Measurements from ENCODE around the gene RIPK4. TPM values are rescaled to one million over a fixed set of nuclear protein-coding genes. Genes with fewer than 3 reads are reported as not detected.
"Not testable (repeated sequence)": the region's sequence is repeated elsewhere in the genome, so short reads cannot be mapped to it uniquely, and the experiment has no call there.

Gene RIPK4
- total and polyA plus RNA-seq, 9 donors: 0.16 to 1.8 (median 0.31) TPM

GRCh38 chr21:41796476-41797080 lies 29.7 kb upstream of the RIPK4 start:
- peaks cover 10% of the 10 kb centered on the region for H3K9me3 ChIP-seq (replicated peaks; ENCODE audit: control insufficient read depth, low read depth, low read length)
- no peak overlapping the region for H3K4me3 ChIP-seq (ENCODE audit: low read length)
- no peaks in the 10 kb centered on the region for H3K27me3 ChIP-seq (ENCODE audit: control insufficient read depth, insufficient read depth, low read length)
- peaks cover 26% of the 10 kb centered on the region for H3K36me3 ChIP-seq (ENCODE audit: control insufficient read depth, insufficient read depth, low read length)
- no peak for DNase-seq
- 92% methylated on average over 10 of the region's 14 CpGs for WGBS (ENCODE audit: insufficient coverage)
- no peak overlapping the region for H3K27ac ChIP-seq (ENCODE audit: low read length)
- peaks cover 5% of the 10 kb centered on the region for H3K4me1 ChIP-seq (ENCODE audit: control insufficient read depth, insufficient read depth, low read length)

GRCh38 chr21:41795726-41796125 lies 28.9 kb upstream of the RIPK4 start:
- H3K4me3 ChIP-seq (ENCODE audit: low read length): no peak overlapping the region
- DNase-seq: no peak
- no peak overlapping the region for H3K27ac ChIP-seq (ENCODE audit: low read length)
- peaks cover 10% of the 10 kb centered on the region for H3K9me3 ChIP-seq (replicated peaks; ENCODE audit: control insufficient read depth, low read depth, low read length)
- H3K27me3 ChIP-seq (ENCODE audit: control insufficient read depth, insufficient read depth, low read length): no peaks in the 10 kb centered on the region
- H3K4me1 ChIP-seq (ENCODE audit: control insufficient read depth, insufficient read depth, low read length): peaks cover 2% of the 10 kb centered on the region
- 42% methylated on average over 2 of the region's 3 CpGs for WGBS (ENCODE audit: insufficient coverage)
- H3K36me3 ChIP-seq (ENCODE audit: control insufficient read depth, insufficient read depth, low read length): peaks cover 18% of the 10 kb centered on the region

- Histone ChIP-seq H3K9me3 (replicated peaks; ENCODE audit: control insufficient read depth, low read depth, low read length) (peaks cover 10% of the 10 kb centered on the region), H3K27ac (ENCODE audit: low read length) (no peak overlapping the region)
- 97% methylated on average over 10 of the region's 10 CpGs for WGBS (ENCODE audit: insufficient coverage)
Measured at GRCh38 chr21:41794600-41794999, 27.7 kb upstream of the RIPK4 start.

GRCh38 chr21:41792711-41793110 lies 25.9 kb upstream of the RIPK4 start:
- Histone ChIP-seq H3K27me3 (ENCODE audit: control insufficient read depth, insufficient read depth, low read length) (peaks cover 3% of the 10 kb centered on the region), H3K9me3 (replicated peaks; ENCODE audit: control insufficient read depth, low read depth, low read length) (peaks cover 10% of the 10 kb centered on the region), H3K27ac (ENCODE audit: low read length) (no peak overlapping the region), H3K4me3 (ENCODE audit: low read length) (no peak overlapping the region), H3K4me1 (ENCODE audit: control insufficient read depth, insufficient read depth, low read length) (no peaks in the 10 kb centered on the region), H3K36me3 (ENCODE audit: control insufficient read depth, insufficient read depth, low read length) (no peaks in the 10 kb centered on the region)
- no peak for DNase-seq
- no CpG with 5 or more reads among the region's 3 CpGs for WGBS (ENCODE audit: insufficient coverage)

More at GRCh38 chr21:41794600-41794999, 27.7 kb upstream of the RIPK4 start:
- Histone ChIP-seq H3K27me3 (ENCODE audit: control insufficient read depth, insufficient read depth, low read length) (no peaks in the 10 kb centered on the region), H3K36me3 (ENCODE audit: control insufficient read depth, insufficient read depth, low read length) (peaks cover 9% of the 10 kb centered on the region), H3K4me1 (ENCODE audit: control insufficient read depth, insufficient read depth, low read length) (no peaks in the 10 kb centered on the region), H3K4me3 (ENCODE audit: low read length) (no peak overlapping the region)
- DNase-seq: no peak

- H3K27ac ChIP-seq (ENCODE audit: low read length): no peak overlapping the region
- DNase-seq: no peak
- peaks cover 24% of the 10 kb centered on the region for H3K27me3 ChIP-seq (ENCODE audit: control insufficient read depth, insufficient read depth, low read length)
- no peaks in the 10 kb centered on the region for H3K9me3 ChIP-seq (replicated peaks; ENCODE audit: control insufficient read depth, low read depth, low read length)
- no peak overlapping the region for H3K4me3 ChIP-seq (ENCODE audit: low read length)
- no peaks in the 10 kb centered on the region for H3K36me3 ChIP-seq (ENCODE audit: control insufficient read depth, insufficient read depth, low read length)
- 11% methylated on average over 4 of the region's 13 CpGs for WGBS (ENCODE audit: insufficient coverage)
- H3K4me1 ChIP-seq (ENCODE audit: control insufficient read depth, insufficient read depth, low read length): no peaks in the 10 kb centered on the region
Measured at GRCh38 chr21:41786509-41786987, 19.7 kb upstream of the RIPK4 start.

- H3K36me3 ChIP-seq (ENCODE audit: control insufficient read depth, insufficient read depth, low read length); H3K4me3 ChIP-seq (ENCODE audit: low read length); H3K27ac ChIP-seq (ENCODE audit: low read length); H3K9me3 ChIP-seq (replicated peaks; ENCODE audit: control insufficient read depth, low read depth, low read length); H3K4me1 ChIP-seq (ENCODE audit: control insufficient read depth, insufficient read depth, low read length); DNase-seq: not testable (repeated sequence)
- WGBS (ENCODE audit: insufficient coverage): 96% methylated on average over 6 of the region's 12 CpGs
- peaks cover 27% of the 10 kb centered on the region for H3K27me3 ChIP-seq (ENCODE audit: control insufficient read depth, insufficient read depth, low read length)
Measured at GRCh38 chr21:41785262-41785661, 18.4 kb upstream of the RIPK4 start.

GRCh38 chr21:41784456-41785102 lies 17.7 kb upstream of the RIPK4 start:
- H3K9me3 ChIP-seq (replicated peaks; ENCODE audit: control insufficient read depth, low read depth, low read length): no peaks in the 10 kb centered on the region
- H3K4me1 ChIP-seq (ENCODE audit: control insufficient read depth, insufficient read depth, low read length): no peaks in the 10 kb centered on the region
- no peak overlapping the region for H3K4me3 ChIP-seq (ENCODE audit: low read length)
- H3K27ac ChIP-seq (ENCODE audit: low read length): no peak overlapping the region
- H3K27me3 ChIP-seq (ENCODE audit: control insufficient read depth, insufficient read depth, low read length): peaks cover 29% of the 10 kb centered on the region
- H3K36me3 ChIP-seq (ENCODE audit: control insufficient read depth, insufficient read depth, low read length): no peaks in the 10 kb centered on the region
- no peak for DNase-seq
- WGBS (ENCODE audit: insufficient coverage): 77% methylated on average over 2 of the region's 15 CpGs

- Histone ChIP-seq H3K27me3 (ENCODE audit: control insufficient read depth, insufficient read depth, low read length) (peaks cover 34% of the 10 kb centered on the region), H3K27ac (ENCODE audit: low read length) (no peak overlapping the region), H3K9me3 (replicated peaks; ENCODE audit: control insufficient read depth, low read depth, low read length) (no peaks in the 10 kb centered on the region), H3K4me1 (ENCODE audit: control insufficient read depth, insufficient read depth, low read length) (peaks cover 6% of the 10 kb centered on the region), H3K4me3 (ENCODE audit: low read length) (no peak overlapping the region), H3K36me3 (ENCODE audit: control insufficient read depth, insufficient read depth, low read length) (no peaks in the 10 kb centered on the region)
- DNase-seq: no peak
- WGBS (ENCODE audit: insufficient coverage): 48% methylated on average over 11 of the region's 18 CpGs
Measured at GRCh38 chr21:41783476-41784180, 16.8 kb upstream of the RIPK4 start.

GRCh38 chr21:41781050-41781410 lies 14.2 kb upstream of the RIPK4 start:
- Histone ChIP-seq H3K4me1 (ENCODE audit: control insufficient read depth, insufficient read depth, low read length) (peaks cover 14% of the 10 kb centered on the region), H3K36me3 (ENCODE audit: control insufficient read depth, insufficient read depth, low read length) (no peaks in the 10 kb centered on the region), H3K27ac (ENCODE audit: low read length) (no peak overlapping the region), H3K9me3 (replicated peaks; ENCODE audit: control insufficient read depth, low read depth, low read length) (no peaks in the 10 kb centered on the region), H3K4me3 (ENCODE audit: low read length) (no peak overlapping the region), H3K27me3 (ENCODE audit: control insufficient read depth, insufficient read depth, low read length) (peaks cover 27% of the 10 kb centered on the region)
- WGBS (ENCODE audit: insufficient coverage): no CpG with 5 or more reads among the region's 2 CpGs
- no peak for DNase-seq

- Histone ChIP-seq H3K4me3 (ENCODE audit: low read length) (no peak overlapping the region), H3K27me3 (ENCODE audit: control insufficient read depth, insufficient read depth, low read length) (peaks cover 27% of the 10 kb centered on the region), H3K27ac (ENCODE audit: low read length) (no peak overlapping the region), H3K9me3 (replicated peaks; ENCODE audit: control insufficient read depth, low read depth, low read length) (no peaks in the 10 kb centered on the region), H3K4me1 (ENCODE audit: control insufficient read depth, insufficient read depth, low read length) (peaks cover 15% of the 10 kb centered on the region), H3K36me3 (ENCODE audit: control insufficient read depth, insufficient read depth, low read length) (no peaks in the 10 kb centered on the region)
- 80% methylated on average over 1 of the region's 1 CpG for WGBS (ENCODE audit: insufficient coverage)
- DNase-seq: no peak
Measured at GRCh38 chr21:41780337-41781049, 13.6 kb upstream of the RIPK4 start.
